GM18870 (cell line): Measurements from ENCODE around the gene ZMYND15.

Experiments
- ATAC-seq: cut with Tn5 transposase; IDR thresholded peaks from one replicate; pipeline ENCODE4 v1.9.1; 2021; ENCODE audit warnings: moderate library complexity; ENCODE audit not compliant: unreplicated experiment

Gene ZMYND15

GRCh38 chr17:4785311-4786105 lies 45.9 kb downstream of the ZMYND15 start:
- ATAC-seq: no peak

DNA sequence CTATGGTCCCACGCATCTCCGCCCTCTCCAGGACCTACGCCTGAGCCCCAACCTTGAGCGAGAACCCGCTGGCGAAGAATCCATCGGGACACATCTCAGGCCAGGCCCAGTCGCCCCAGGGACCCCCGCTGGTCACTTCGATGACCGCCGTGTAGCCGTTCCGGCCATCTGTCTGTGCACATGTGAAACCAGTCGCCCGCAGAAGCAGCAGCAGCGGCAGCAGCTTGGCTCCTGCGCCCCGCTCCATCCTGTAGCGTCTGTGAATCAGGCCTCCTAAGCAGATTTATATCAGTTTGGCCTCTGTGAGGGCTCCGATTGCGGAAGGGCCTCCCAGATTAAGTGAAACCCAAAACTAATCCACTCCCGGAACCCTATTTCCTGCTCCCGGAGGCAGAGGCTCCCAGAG lies 46.5 kb downstream of the ZMYND15 start, which contains the start of gene VMO1:
VMO1 (minus strand) TSS at position 259 of the 406 bp plus-strand sequence; CDS start at position 247, 12 bp downstream.
- ATAC-seq: no peak

DNA sequence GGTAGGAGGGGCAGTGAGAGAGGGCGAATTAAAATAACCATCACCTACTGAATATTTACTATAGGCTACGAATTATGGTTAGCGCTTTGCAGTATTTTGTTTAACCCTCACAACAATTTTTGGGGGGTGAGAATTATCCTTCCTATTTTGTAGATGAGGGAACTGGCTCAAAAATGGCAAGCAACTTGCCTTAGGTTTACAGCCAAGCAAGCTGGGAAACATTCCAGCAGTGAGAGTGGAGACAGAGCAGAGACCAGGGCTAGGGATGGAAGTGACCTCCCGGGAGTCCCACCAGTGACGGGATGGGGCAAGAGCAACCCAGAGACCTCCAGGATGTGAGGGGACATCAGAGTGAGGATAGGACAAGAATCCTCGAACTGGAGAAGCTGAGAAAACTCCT lies 46.9 kb downstream of the ZMYND15 start:
- ATAC-seq: no peak

DNA sequence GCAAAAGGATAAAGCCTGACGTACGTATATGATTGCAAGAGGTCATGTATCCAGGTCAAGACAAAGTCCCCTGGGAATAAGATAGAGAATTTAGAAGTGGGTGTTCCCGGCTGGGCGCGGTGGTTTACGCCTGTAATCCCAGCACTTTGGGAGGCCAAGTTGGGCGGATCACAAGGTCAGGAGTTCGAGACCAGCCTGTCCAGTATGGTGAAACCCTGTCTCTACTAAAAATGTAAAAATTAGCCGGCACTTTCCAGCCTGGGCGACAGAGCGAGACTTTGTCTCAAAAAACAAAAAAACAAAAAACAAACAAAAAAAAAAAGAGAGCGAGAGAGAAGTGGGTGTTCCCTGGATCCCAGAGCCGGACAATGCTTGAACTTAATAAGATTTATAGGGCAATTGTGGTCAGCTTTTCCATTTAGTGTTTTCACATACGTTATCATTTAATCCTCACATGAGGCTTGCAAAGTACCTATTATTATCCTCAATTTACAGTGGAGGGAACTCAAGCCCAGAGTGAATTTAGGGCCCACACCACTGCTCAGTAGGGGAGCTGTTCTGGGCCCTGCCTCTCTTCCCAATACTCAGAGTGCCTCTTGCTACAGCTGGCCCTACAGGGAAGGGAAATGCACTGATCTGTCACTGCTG lies 48.6 kb downstream of the ZMYND15 start:
- ATAC-seq: no peak

DNA sequence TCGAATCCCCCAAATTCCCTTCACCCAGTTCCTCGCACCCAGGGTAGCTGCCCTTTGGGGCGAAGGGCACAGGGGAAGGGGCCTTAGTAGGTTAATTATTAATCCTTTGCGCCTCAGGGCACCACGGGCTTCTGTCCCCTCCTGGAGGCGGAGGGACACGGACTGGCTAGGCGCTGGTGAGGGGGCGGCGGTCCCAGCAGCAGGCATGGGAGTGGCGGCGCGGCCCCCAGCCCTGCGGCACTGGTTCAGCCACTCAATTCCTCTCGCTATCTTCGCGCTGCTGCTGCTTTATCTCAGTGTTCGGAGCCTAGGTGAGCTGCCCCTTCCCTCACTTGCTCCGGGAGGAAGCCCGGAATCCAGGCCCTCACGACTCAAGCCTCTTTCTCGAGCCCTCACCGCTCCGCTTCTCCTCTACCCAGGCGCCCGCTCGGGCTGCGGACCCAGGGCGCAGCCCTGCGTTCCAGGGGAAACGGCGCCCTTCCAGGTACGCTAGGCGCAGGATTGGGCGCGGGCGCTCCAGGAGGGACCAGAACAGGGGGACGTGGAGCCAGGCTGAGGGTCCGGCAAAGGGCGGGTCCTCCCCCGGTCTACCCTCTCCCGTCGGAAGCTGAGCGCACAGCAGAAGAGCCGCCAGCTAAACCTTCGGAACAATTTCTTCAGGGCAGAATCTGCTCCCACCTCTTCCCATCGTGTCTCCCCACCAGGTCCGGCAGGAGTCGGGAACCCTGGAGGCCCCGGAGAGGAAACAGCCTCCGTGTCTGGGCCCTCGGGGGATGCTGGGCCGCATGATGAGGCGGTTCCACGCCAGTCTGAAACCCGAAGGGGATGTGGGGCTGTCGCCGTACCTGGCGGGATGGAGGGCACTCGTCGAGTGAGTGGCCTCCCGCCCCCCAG lies 49.4 kb downstream of the ZMYND15 start, which contains the start of gene GLTPD2:
GLTPD2 (plus strand) TSS at position 158 of the 894 bp plus-strand sequence; CDS start at position 206, 48 bp downstream.
- ATAC-seq: no peak

- ATAC-seq: no peak
These were observed 50.0 kb downstream of the ZMYND15 start for GRCh38 chr17:4789701-4789950.

DNA sequence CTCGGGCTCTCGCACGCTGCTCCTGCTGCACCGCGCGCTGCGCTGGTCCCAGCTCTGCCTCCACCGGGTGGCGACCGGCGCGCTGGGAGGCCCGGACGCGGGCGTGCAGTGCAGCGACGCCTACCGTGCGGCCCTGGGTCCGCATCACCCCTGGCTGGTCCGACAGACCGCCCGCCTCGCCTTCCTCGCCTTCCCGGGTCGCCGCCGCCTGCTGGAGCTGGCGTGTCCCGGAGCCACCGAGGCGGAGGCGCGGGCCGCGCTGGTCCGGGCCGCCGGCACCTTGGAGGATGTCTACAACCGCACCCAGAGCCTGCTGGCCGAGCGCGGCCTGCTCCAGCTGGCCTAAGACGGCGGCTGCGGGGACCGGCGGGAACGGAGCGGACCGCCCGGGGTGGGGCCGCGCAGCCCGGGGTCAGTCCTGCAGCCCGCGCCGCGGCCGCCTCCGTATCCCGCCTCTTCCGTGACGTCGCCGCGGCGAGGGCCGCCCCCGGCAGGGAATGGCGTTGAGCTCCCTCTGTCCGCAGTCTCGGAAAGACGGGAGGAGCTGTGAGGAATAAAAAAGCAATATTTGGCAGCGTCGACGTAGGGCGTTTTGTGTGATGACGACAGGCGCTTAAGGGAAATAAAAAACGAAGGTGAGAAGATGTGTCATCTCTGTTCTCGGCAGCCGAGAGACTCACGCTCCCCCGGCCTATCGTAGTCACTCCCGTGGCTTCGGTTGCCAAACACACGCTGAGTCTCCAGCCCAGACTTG lies 50.5 kb downstream of the ZMYND15 start:
- ATAC-seq: no peak

GRCh38 chr17:4790705-4791088 lies 51.1 kb downstream of the ZMYND15 start:
- ATAC-seq: no peak

- ATAC-seq: no peak
These were observed 55.5 kb downstream of the ZMYND15 start for GRCh38 chr17:4795168-4795567.
